Smooth muscle cell (in vitro differentiated cells): ENCODE results near the gene PGAP2. TPM values are rescaled to one million over a fixed set of nuclear protein-coding genes. Genes with fewer than 3 reads are reported as not detected.

ENCODE experiments used
- DNase-seq: peaks from one replicate; lab custom pipeline; 2025; ENCODE audit not compliant: unreplicated experiment; lab: John Stamatoyannopoulos, UW
- H2AFZ ChIP-seq: fragments of 200-600 bp; sonication (generic); 2 replicates; pipeline ENCODE4 v1.6.0; 2016; ENCODE audit warnings: antibody characterized with exemption, low read depth, mild to moderate bottlenecking
- H3F3A ChIP-seq: fragments of 200-600 bp; sonication (generic); 2 replicates; pipeline ENCODE4 v1.6.0; 2017; ENCODE audit warnings: antibody characterized with exemption, low read depth
- H3K27ac ChIP-seq: fragments of 200-600 bp; sonication (generic); 2 replicates; pipeline ENCODE4 v1.5.1; 2016; ENCODE audit warnings: low read depth, mild to moderate bottlenecking
- H3K27me3 ChIP-seq: fragments of 200-600 bp; sonication (generic); 2 replicates; pipeline ENCODE4 v1.6.1; 2016; ENCODE audit warnings: low read depth, mild to moderate bottlenecking
- H3K36me3 ChIP-seq: fragments of 200-600 bp; sonication (generic); 2 replicates; pipeline ENCODE4 v1.5.1; 2016; ENCODE audit warnings: low read depth
- H3K4me1 ChIP-seq: fragments of 200-600 bp; sonication (generic); 2 replicates; pipeline ENCODE4 v1.5.1; 2016; ENCODE audit warnings: low read depth
- H3K4me2 ChIP-seq: fragments of 200-600 bp; sonication (generic); 2 replicates; pipeline ENCODE4 v1.6.0; 2016; ENCODE audit warnings: mild to moderate bottlenecking
- H3K4me3 ChIP-seq: fragments of 200-600 bp; sonication (generic); 2 replicates; pipeline ENCODE4 v1.5.1; 2016; ENCODE audit warnings: mild to moderate bottlenecking
- H3K79me2 ChIP-seq: fragments of 200-600 bp; sonication (generic); 2 replicates; pipeline ENCODE4 v1.6.0; 2016; ENCODE audit warnings: low read depth, mild to moderate bottlenecking
- H3K9ac ChIP-seq: fragments of 200-600 bp; sonication (generic); 2 replicates; pipeline ENCODE4 v1.6.0; 2016; ENCODE audit warnings: low read depth
- H3K9me3 ChIP-seq: fragments of 200-600 bp; sonication (generic); replicated peaks from 2 replicates; pipeline ENCODE4 v1.5.1; 2016; ENCODE audit warnings: low read depth
- H4K20me1 ChIP-seq: fragments of 200-600 bp; sonication (generic); 2 replicates; pipeline ENCODE4 v1.6.0; 2016; ENCODE audit warnings: low read depth
- CTCF ChIP-seq: fragments of 200-600 bp; sonication (generic); IDR thresholded peaks from 2 replicates; pipeline ENCODE4 v1.5.1; 2017; ENCODE audit warnings: borderline replicate concordance, mild to moderate bottlenecking, antibody characterized with exemption; ENCODE audit not compliant: insufficient read depth, poor library complexity, severe bottlenecking
- WGBS: methylation state at CpG from one replicate; pipeline ENCODE4 v1.1.7; 2016; ENCODE audit warnings: low lambda C conversion rate; 5-methylcytosine and 5-hydroxymethylcytosine counted together
- polyA plus RNA-seq: library from polyadenylated mRNA; unstranded; fragments of >200 nt; fragmentation: Nextera tagmentation; extraction: Ambion mirVana; gene quantifications from 2 replicates; pipeline ENCODE4 v1.2.1, GENCODE V29; 2016
- total RNA-seq: library from RNA; depleted of rRNA; stranded (reverse); fragments of >200 nt; gene quantifications from 2 replicates; pipeline ENCODE4 v1.2.3, GENCODE V29; 2014

Gene PGAP2
- total and polyA plus RNA-seq, 2 experiments from 2014 or later, result 8.7 to 10.9 TPM

GRCh38 chr11:3817181-3817800 is 8.9 kb downstream of the PGAP2 start:
- H3K27me3 ChIP-seq, result no peaks in the 10 kb centered on the region
- H4K20me1 ChIP-seq, result no peaks in the 10 kb centered on the region
- WGBS, result 95% methylated on average over 10 of the region's 10 CpGs

GRCh38 chr11:3820971-3821370 is 12.6 kb downstream of the PGAP2 start:
- H3K27ac ChIP-seq, result no peak overlapping the region
- DNase-seq, result no peak
- H3K4me3 ChIP-seq, result no peak overlapping the region
- no peaks in the 10 kb centered on the region for H3K9me3 ChIP-seq
- no peaks in the 10 kb centered on the region for H4K20me1 ChIP-seq
- H3K79me2 ChIP-seq, result no peaks in the 10 kb centered on the region
- no peaks in the 10 kb centered on the region for H3K36me3 ChIP-seq
- H3F3A ChIP-seq, result no peaks in the 10 kb centered on the region
- 98% methylated on average over 2 of the region's 2 CpGs for WGBS
- H3K4me2 ChIP-seq, result no peak overlapping the region
- H3K4me1 ChIP-seq, result no peaks in the 10 kb centered on the region
- H3K27me3 ChIP-seq, result no peaks in the 10 kb centered on the region
- TF ChIP-seq CTCF, result no peak
- H2AFZ ChIP-seq, result no peak overlapping the region
- no peak overlapping the region for H3K9ac ChIP-seq

More at GRCh38 chr11:3817181-3817800, 8.9 kb downstream of the PGAP2 start:
- H3K4me1 ChIP-seq, result no peaks in the 10 kb centered on the region
- no peak for TF ChIP-seq CTCF
- no peak overlapping the region for H3K27ac ChIP-seq
- no peak for DNase-seq
- no peak overlapping the region for H3K9ac ChIP-seq
- no peak overlapping the region for H3K4me2 ChIP-seq
- H3K4me3 ChIP-seq, result no peak overlapping the region
- H3F3A ChIP-seq, result no peaks in the 10 kb centered on the region
- H2AFZ ChIP-seq, result no peak overlapping the region
- H3K36me3 ChIP-seq, result no peaks in the 10 kb centered on the region
- H3K79me2 ChIP-seq, result no peaks in the 10 kb centered on the region
- H3K9me3 ChIP-seq, result no peaks in the 10 kb centered on the region

- Histone ChIP-seq H3K79me2 (no peaks in the 10 kb centered on the region), H4K20me1 (no peaks in the 10 kb centered on the region), H3F3A (no peaks in the 10 kb centered on the region), H3K9me3 (no peaks in the 10 kb centered on the region), H3K4me3 (no peak overlapping the region), H3K27me3 (no peaks in the 10 kb centered on the region), H3K36me3 (no peaks in the 10 kb centered on the region), H3K27ac (no peak overlapping the region), H3K9ac (no peak overlapping the region), H2AFZ (no peak overlapping the region), H3K4me2 (no peak overlapping the region), H3K4me1 (no peaks in the 10 kb centered on the region)
- WGBS, result 98% methylated on average over 7 of the region's 7 CpGs
- no peak for TF ChIP-seq CTCF
- no peak for DNase-seq
Observed at GRCh38 chr11:3822312-3822711, 14.0 kb downstream of the PGAP2 start.

- no peak overlapping the region for H3K27ac ChIP-seq
- peaks cover 8% of the 10 kb centered on the region for H4K20me1 ChIP-seq
- H3F3A ChIP-seq, result no peaks in the 10 kb centered on the region
- H3K9ac ChIP-seq, result no peak overlapping the region
- no peak overlapping the region for H3K4me3 ChIP-seq
- 94% methylated on average over 3 of the region's 3 CpGs for WGBS
- H3K4me1 ChIP-seq, result no peaks in the 10 kb centered on the region
- H3K9me3 ChIP-seq, result no peaks in the 10 kb centered on the region
- no peaks in the 10 kb centered on the region for H3K27me3 ChIP-seq
- no peak overlapping the region for H3K4me2 ChIP-seq
- no peak for DNase-seq
- H3K36me3 ChIP-seq, result no peaks in the 10 kb centered on the region
- no peak overlapping the region for H2AFZ ChIP-seq
- no peaks in the 10 kb centered on the region for H3K79me2 ChIP-seq
- TF ChIP-seq CTCF, result no peak
Observed at GRCh38 chr11:3823303-3823702, 14.9 kb downstream of the PGAP2 start.
